ENCODE measurements around the gene SEMA3F. TPM values are rescaled to one million over a fixed set of nuclear protein-coding genes. Genes with fewer than 3 reads are reported as not detected.

The SEMA3F gene
- total RNA-seq, 5 donors from 2014 or later (not counting 1 experiment from before 2014, with no cell fraction given) = 0.32 to 0.46 (median 0.36) TPM; not detected in 1

GRCh38 chr3:50164984-50165909 is 10.1 kb downstream of the SEMA3F start:
- no peak overlapping the region for H3K4me3 Mint-ChIP-seq
- ChIA-PET CTCF (no interaction called here), POLR2A (no interaction called here)
- Histone ChIP-seq H3K27ac (ENCODE audit: low read length) (no peak overlapping the region), H3K9me3 (no peaks in the 10 kb centered on the region), H3K27me3 (replicated peaks in 1 of 2; ENCODE audit: control insufficient read depth in 2 of 2, extremely low read depth in 1 of 2, insufficient read depth in 2 of 2, low read length in 1 of 2) (peaks cover 0 to 25% of the 10 kb centered on the region in 2 experiments), H3K4me3 (ENCODE audit: control insufficient read depth in 1 of 2, extremely low read depth in 1 of 2, low read length in 1 of 2) (no peak overlapping the region), H3K36me3 (ENCODE audit: control insufficient read depth in 2 of 2, extremely low read depth in 1 of 2, insufficient read depth in 1 of 2, low read length in 1 of 2) (no peaks in the 10 kb centered on the region), H3K4me1 (ENCODE audit: control insufficient read depth in 1 of 2, extremely low read depth in 1 of 2, insufficient read depth in 2 of 2, low read length in 2 of 2) (no peaks in the 10 kb centered on the region)
- H3K27me3 Mint-ChIP-seq = no peaks in the 10 kb centered on the region
- 79% methylated on average over 7 of the region's 7 CpGs for WGBS (ENCODE audit: insufficient coverage)
- DNase-seq (no peak), ATAC-seq (replicated peaks in 1 of 4) (no peak)
- H3K27ac Mint-ChIP-seq = no peak overlapping the region
- no peaks in the 10 kb centered on the region for H3K4me1 Mint-ChIP-seq
- no peaks in the 10 kb centered on the region for H3K9me3 Mint-ChIP-seq
- no peaks in the 10 kb centered on the region for H3K36me3 Mint-ChIP-seq

GRCh38 chr3:50165910-50166538 is 10.9 kb downstream of the SEMA3F start:
- no peaks in the 10 kb centered on the region for H3K4me1 ChIP-seq (ENCODE audit: control insufficient read depth in 1 of 2, extremely low read depth in 1 of 2, insufficient read depth in 2 of 2, low read length in 2 of 2)
- ChIA-PET POLR2A (no interaction called here), CTCF (no interaction called here)
- DNase-seq (no peak), ATAC-seq (replicated peaks in 1 of 4) (no peak)
- H3K27me3 ChIP-seq (replicated peaks in 1 of 2; ENCODE audit: control insufficient read depth in 2 of 2, extremely low read depth in 1 of 2, insufficient read depth in 2 of 2, low read length in 1 of 2) = peaks cover 0 to 30% of the 10 kb centered on the region in 2 experiments
- H3K4me3 ChIP-seq (ENCODE audit: control insufficient read depth in 1 of 2, extremely low read depth in 1 of 2, low read length in 1 of 2) = no peak overlapping the region
- Mint-ChIP-seq H3K9me3 (no peaks in the 10 kb centered on the region), H3K27me3 (no peaks in the 10 kb centered on the region), H3K36me3 (no peaks in the 10 kb centered on the region), H3K4me1 (no peaks in the 10 kb centered on the region), H3K27ac (no peak overlapping the region), H3K4me3 (no peak overlapping the region)
- no peaks in the 10 kb centered on the region for H3K36me3 ChIP-seq (ENCODE audit: control insufficient read depth in 2 of 2, extremely low read depth in 1 of 2, insufficient read depth in 1 of 2, low read length in 1 of 2)
- 69% methylated on average over 13 of the region's 15 CpGs for WGBS (ENCODE audit: insufficient coverage)
- no peak overlapping the region for H3K27ac ChIP-seq (ENCODE audit: low read length)
- H3K9me3 ChIP-seq = no peaks in the 10 kb centered on the region

DNA sequence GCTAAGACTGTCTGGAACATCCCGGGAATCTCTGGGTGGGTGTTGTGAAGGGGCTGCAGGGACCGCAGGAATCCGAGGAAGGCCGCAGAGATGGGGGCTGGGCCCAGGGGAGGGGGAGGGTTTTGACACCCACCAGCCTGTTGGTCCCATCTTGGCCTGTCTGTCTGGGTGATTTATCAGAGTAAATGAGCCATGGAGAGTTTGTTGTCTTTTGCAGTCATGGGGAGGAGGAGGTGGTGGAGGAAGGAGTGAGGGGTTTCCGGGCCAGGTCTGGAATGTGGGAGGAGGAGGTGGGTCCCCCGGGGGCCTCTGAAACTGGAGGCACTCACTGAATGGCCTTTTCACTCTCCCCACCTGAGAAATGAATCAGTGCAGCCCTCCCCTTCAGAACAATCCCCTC is 11.5 kb downstream of the SEMA3F start:
- ChIA-PET POLR2A (no interaction called here), CTCF (no interaction called here)
- 70% methylated on average over 4 of the region's 6 CpGs for WGBS (ENCODE audit: insufficient coverage)
- Histone ChIP-seq H3K9me3 (no peaks in the 10 kb centered on the region), H3K4me3 (ENCODE audit: control insufficient read depth in 1 of 2, extremely low read depth in 1 of 2, low read length in 1 of 2) (no peak overlapping the region), H3K27ac (ENCODE audit: low read length) (no peak overlapping the region), H3K4me1 (ENCODE audit: control insufficient read depth in 1 of 2, extremely low read depth in 1 of 2, insufficient read depth in 2 of 2, low read length in 2 of 2) (no peaks in the 10 kb centered on the region), H3K36me3 (ENCODE audit: control insufficient read depth in 2 of 2, extremely low read depth in 1 of 2, insufficient read depth in 1 of 2, low read length in 1 of 2) (no peaks in the 10 kb centered on the region), H3K27me3 (replicated peaks in 1 of 2; ENCODE audit: control insufficient read depth in 2 of 2, extremely low read depth in 1 of 2, insufficient read depth in 2 of 2, low read length in 1 of 2) (peaks cover 0 to 36% of the 10 kb centered on the region in 2 experiments)
- Mint-ChIP-seq H3K4me3 (no peak overlapping the region), H3K9me3 (no peaks in the 10 kb centered on the region), H3K27me3 (no peaks in the 10 kb centered on the region), H3K27ac (no peak overlapping the region), H3K36me3 (no peaks in the 10 kb centered on the region), H3K4me1 (no peaks in the 10 kb centered on the region)
- no peak for ATAC-seq (replicated peaks in 1 of 4)
- DNase-seq = no peak

GRCh38 chr3:50167069-50167840 is 12.1 kb downstream of the SEMA3F start:
- no peaks in the 10 kb centered on the region for H3K9me3 Mint-ChIP-seq
- DNase-seq (no peak), ATAC-seq (replicated peaks in 1 of 4) (no peak)
- Histone ChIP-seq H3K27ac (ENCODE audit: low read length) (no peak overlapping the region), H3K9me3 (no peaks in the 10 kb centered on the region), H3K27me3 (replicated peaks in 1 of 2; ENCODE audit: control insufficient read depth in 2 of 2, extremely low read depth in 1 of 2, insufficient read depth in 2 of 2, low read length in 1 of 2) (peaks cover 0 to 38% of the 10 kb centered on the region in 2 experiments), H3K4me3 (ENCODE audit: control insufficient read depth in 1 of 2, extremely low read depth in 1 of 2, low read length in 1 of 2) (no peak overlapping the region), H3K4me1 (ENCODE audit: control insufficient read depth in 1 of 2, extremely low read depth in 1 of 2, insufficient read depth in 2 of 2, low read length in 2 of 2) (no peaks in the 10 kb centered on the region), H3K36me3 (ENCODE audit: control insufficient read depth in 2 of 2, extremely low read depth in 1 of 2, insufficient read depth in 1 of 2, low read length in 1 of 2) (no peaks in the 10 kb centered on the region)
- H3K4me3 Mint-ChIP-seq = no peak overlapping the region
- H3K4me1 Mint-ChIP-seq = no peaks in the 10 kb centered on the region
- ChIA-PET CTCF (no interaction called here), POLR2A (no interaction called here)
- WGBS (ENCODE audit: insufficient coverage) = 57% methylated on average over 12 of the region's 16 CpGs
- no peaks in the 10 kb centered on the region for H3K27me3 Mint-ChIP-seq
- no peaks in the 10 kb centered on the region for H3K36me3 Mint-ChIP-seq
- H3K27ac Mint-ChIP-seq = no peak overlapping the region

DNA sequence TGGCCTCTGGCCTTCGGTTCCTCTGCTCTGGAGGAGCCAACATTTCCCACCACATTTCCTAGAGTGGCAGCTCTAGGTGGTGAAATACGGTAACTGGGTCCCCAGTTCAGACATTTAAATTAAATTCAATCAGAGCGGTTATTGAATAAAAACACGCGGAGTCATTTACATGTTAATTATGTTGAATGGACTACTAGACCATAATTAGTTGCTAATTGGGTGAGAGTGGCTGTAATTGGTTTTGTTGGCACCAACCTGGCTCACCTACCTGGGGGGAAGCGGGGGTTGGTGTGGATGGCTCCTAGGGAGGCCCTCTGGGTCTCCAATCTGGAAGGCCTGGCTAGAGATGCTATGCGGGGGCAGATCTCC is 12.7 kb downstream of the SEMA3F start:
- H3K4me1 Mint-ChIP-seq = no peaks in the 10 kb centered on the region
- no peaks in the 10 kb centered on the region for H3K27me3 Mint-ChIP-seq
- peaks cover 0 to 43% of the 10 kb centered on the region in 2 experiments for H3K27me3 ChIP-seq (replicated peaks in 1 of 2; ENCODE audit: control insufficient read depth in 2 of 2, extremely low read depth in 1 of 2, insufficient read depth in 2 of 2, low read length in 1 of 2)
- no peak overlapping the region for H3K27ac Mint-ChIP-seq
- no peaks in the 10 kb centered on the region for H3K36me3 Mint-ChIP-seq
- ATAC-seq (replicated peaks in 1 of 4) (no peak), DNase-seq (no peak)
- H3K27ac ChIP-seq (ENCODE audit: low read length) = no peak overlapping the region
- WGBS (ENCODE audit: insufficient coverage) = 93% methylated on average over 3 of the region's 7 CpGs
- POLR2A ChIA-PET = no interaction called here
- no peaks in the 10 kb centered on the region for H3K9me3 Mint-ChIP-seq
- no peaks in the 10 kb centered on the region for H3K4me1 ChIP-seq (ENCODE audit: control insufficient read depth in 1 of 2, extremely low read depth in 1 of 2, insufficient read depth in 2 of 2, low read length in 2 of 2)
- CTCF ChIA-PET = no interaction called here
- H3K9me3 ChIP-seq = no peaks in the 10 kb centered on the region
- no peak overlapping the region for H3K4me3 Mint-ChIP-seq
- H3K36me3 ChIP-seq (ENCODE audit: control insufficient read depth in 2 of 2, extremely low read depth in 1 of 2, insufficient read depth in 1 of 2, low read length in 1 of 2) = no peaks in the 10 kb centered on the region
- H3K4me3 ChIP-seq (ENCODE audit: control insufficient read depth in 1 of 2, extremely low read depth in 1 of 2, low read length in 1 of 2) = no peak overlapping the region

GRCh38 chr3:50168388-50168787 is 13.3 kb downstream of the SEMA3F start:
- CTCF ChIA-PET = no interaction called here
- no peaks in the 10 kb centered on the region for H3K9me3 Mint-ChIP-seq
- no peak for DNase-seq

More at GRCh38 chr3:50168388-50168787, 13.3 kb downstream of the SEMA3F start:
- no peaks in the 10 kb centered on the region for H3K4me1 Mint-ChIP-seq
- ATAC-seq (replicated peaks in 1 of 4) = no peak
- no peak overlapping the region for H3K27ac ChIP-seq (ENCODE audit: low read length)
- H3K36me3 Mint-ChIP-seq = no peaks in the 10 kb centered on the region
- H3K4me3 ChIP-seq (ENCODE audit: control insufficient read depth in 1 of 2, extremely low read depth in 1 of 2, low read length in 1 of 2) = no peak overlapping the region
- H3K9me3 ChIP-seq = no peaks in the 10 kb centered on the region
- H3K27me3 ChIP-seq (replicated peaks in 1 of 2; ENCODE audit: control insufficient read depth in 2 of 2, extremely low read depth in 1 of 2, insufficient read depth in 2 of 2, low read length in 1 of 2) = peaks cover 0 to 44% of the 10 kb centered on the region in 2 experiments
- 87% methylated on average over 9 of the region's 9 CpGs for WGBS (ENCODE audit: insufficient coverage)
- no peaks in the 10 kb centered on the region for H3K36me3 ChIP-seq (ENCODE audit: control insufficient read depth in 2 of 2, extremely low read depth in 1 of 2, insufficient read depth in 1 of 2, low read length in 1 of 2)
- H3K27ac Mint-ChIP-seq = no peak overlapping the region
- H3K4me3 Mint-ChIP-seq = no peak overlapping the region
- H3K4me1 ChIP-seq (ENCODE audit: control insufficient read depth in 1 of 2, extremely low read depth in 1 of 2, insufficient read depth in 2 of 2, low read length in 2 of 2) = no peaks in the 10 kb centered on the region
- POLR2A ChIA-PET = no interaction called here
- H3K27me3 Mint-ChIP-seq = no peaks in the 10 kb centered on the region
